Measurements from ENCODE around the gene KCNH8.

DNA sequence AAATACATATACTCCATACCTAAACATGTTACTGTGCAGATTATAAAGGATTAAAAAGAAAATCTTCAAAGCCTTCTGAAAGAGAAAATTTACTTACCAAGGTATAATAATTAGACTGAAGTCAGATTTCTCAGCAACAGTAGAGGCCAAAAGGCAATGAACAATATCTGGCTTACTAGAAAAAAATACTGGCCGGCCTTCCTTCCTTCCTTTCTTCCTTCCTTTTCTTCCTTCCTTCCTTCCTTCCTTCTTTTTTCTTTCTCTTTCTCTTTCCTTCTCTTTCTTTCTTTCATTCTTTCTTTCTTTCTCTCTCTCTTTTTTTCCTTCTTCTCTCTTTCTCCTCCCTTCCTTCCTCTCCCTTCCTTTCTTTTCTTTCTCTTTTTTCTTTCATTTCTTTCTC is 209.6 kb downstream of the KCNH8 start:
- no peak for TF ChIP-seq CTCF (IDR thresholded peaks at IDR 0.05)
- no peak for TF ChIP-seq EZH2phosphoT487 (IDR thresholded peaks at IDR 0.05)
